ENCODE data around the gene REPIN1. TPM values are rescaled to one million over a fixed set of nuclear protein-coding genes. Genes with fewer than 3 reads are reported as not detected.
A peak's percentile ranks its signal among the peaks of the same experiment; 100 is the strongest.

The REPIN1 gene
- total and polyA plus RNA-seq, 9 of the 15 experiments (the other 6 are each of a cell fraction or from before 2014, with no cell fraction given) = 8.1 to 283 (median 94.3) TPM

DNA sequence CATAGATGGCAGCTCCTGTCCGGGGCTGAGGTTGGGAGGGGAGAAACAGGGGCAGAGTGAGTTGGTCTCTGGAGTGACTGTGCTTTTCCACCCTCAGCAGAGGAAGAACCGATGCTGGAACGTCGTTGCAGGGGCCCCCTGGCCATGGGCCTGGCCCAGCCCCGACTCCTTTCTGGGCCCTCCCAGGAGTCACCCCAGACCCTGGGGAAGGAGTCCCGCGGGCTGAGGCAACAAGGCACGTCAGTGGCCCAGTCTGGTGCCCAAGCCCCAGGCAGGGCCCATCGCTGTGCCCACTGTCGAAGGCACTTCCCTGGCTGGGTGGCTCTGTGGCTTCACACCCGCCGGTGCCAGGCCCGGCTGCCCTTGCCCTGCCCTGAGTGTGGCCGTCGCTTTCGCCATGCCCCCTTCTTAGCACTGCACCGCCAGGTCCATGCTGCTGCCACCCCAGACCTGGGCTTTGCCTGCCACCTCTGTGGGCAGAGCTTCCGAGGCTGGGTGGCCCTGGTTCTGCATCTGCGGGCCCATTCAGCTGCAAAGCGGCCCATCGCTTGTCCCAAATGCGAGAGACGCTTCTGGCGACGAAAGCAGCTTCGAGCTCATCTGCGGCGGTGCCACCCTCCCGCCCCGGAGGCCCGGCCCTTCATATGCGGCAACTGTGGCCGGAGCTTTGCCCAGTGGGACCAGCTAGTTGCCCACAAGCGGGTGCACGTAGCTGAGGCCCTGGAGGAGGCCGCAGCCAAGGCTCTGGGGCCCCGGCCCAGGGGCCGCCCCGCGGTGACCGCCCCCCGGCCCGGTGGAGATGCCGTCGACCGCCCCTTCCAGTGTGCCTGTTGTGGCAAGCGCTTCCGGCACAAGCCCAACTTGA lies 2.7 kb downstream of the REPIN1 start:
- intact Hi-C loops (cut with micrococcal nuclease) = no loop called here
- CTCF ChIA-PET (ENCODE audit: low intra/inter-chr PET ratio) = no interaction called here
- H3K79me2 ChIP-seq (ENCODE audit: control insufficient read depth, insufficient read depth, low read length) = peaks cover 66% of the 10 kb centered on the region
- no peak for TF ChIP-seq ZNF695 (CRISPR knock-in tag; IDR thresholded peaks at IDR 0.05)
- TF ChIP-seq ZFX (CRISPR knock-in tag; IDR thresholded peaks at IDR 0.05) = 0 out of 2 replicates have a peak, but pooled peaks have one; percentile 13
- TF ChIP-seq FOXA3 (CRISPR knock-in tag; conservative IDR thresholded peaks at IDR 0.05 in 1 of 2, IDR thresholded peaks at IDR 0.05 in 1 of 2) = 0 out of 4 replicates have a peak, but pooled peaks of 1 of the 2 experiments have one; percentile 71
- TF ChIP-seq SMARCA5 (IDR thresholded peaks at IDR 0.05) = no peak
- TF ChIP-seq TARDBP (IDR thresholded peaks at IDR 0.05) = no peak
- TF ChIP-seq PRPF4 (IDR thresholded peaks at IDR 0.05; ENCODE audit: insufficient read depth, low read depth, low read length, poor library complexity, severe bottlenecking) = peak; percentile 14
- no peak for TF ChIP-seq RAD51 (IDR thresholded peaks at IDR 0.05; ENCODE audit: borderline replicate concordance, low read depth)
- TF ChIP-seq PML (IDR thresholded peaks at IDR 0.05; ENCODE audit: low read length) = no peak
- TF ChIP-seq, protein P1, sequence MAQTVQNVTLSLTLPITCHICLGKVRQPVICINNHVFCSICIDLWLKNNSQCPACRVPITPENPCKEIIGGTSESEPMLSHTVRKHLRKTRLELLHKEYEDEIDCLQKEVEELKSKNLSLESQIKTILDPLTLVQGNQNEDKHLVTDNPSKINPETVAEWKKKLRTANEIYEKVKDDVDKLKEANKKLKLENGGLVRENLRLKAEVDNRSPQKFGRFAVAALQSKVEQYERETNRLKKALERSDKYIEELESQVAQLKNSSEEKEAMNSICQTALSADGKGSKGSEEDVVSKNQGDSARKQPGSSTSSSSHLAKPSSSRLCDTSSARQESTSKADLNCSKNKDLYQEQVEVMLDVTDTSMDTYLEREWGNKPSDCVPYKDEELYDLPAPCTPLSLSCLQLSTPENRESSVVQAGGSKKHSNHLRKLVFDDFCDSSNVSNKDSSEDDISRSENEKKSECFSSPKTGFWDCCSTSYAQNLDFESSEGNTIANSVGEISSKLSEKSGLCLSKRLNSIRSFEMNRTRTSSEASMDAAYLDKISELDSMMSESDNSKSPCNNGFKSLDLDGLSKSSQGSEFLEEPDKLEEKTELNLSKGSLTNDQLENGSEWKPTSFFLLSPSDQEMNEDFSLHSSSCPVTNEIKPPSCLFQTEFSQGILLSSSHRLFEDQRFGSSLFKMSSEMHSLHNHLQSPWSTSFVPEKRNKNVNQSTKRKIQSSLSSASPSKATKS (CRISPR knock-in tag; IDR thresholded peaks at IDR 0.05) = no peak
- no peak for TF ChIP-seq MCM3 (IDR thresholded peaks at IDR 0.05)
- TF ChIP-seq, protein P2, sequence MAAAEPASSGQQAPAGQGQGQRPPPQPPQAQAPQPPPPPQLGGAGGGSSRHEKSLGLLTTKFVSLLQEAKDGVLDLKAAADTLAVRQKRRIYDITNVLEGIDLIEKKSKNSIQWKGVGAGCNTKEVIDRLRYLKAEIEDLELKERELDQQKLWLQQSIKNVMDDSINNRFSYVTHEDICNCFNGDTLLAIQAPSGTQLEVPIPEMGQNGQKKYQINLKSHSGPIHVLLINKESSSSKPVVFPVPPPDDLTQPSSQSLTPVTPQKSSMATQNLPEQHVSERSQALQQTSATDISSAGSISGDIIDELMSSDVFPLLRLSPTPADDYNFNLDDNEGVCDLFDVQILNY (CRISPR knock-in tag; IDR thresholded peaks at IDR 0.05) = no peak
- no peak for TF ChIP-seq KAT7 (CRISPR knock-in tag; IDR thresholded peaks at IDR 0.05; ENCODE audit: borderline replicate concordance)
- TF ChIP-seq SMARCB1 (IDR thresholded peaks at IDR 0.05; ENCODE audit: insufficient read length, low read depth) = no peak
- no peak for TF ChIP-seq LEF1 (IDR thresholded peaks at IDR 0.05)
- no peak for TF ChIP-seq CCAR2 (IDR thresholded peaks at IDR 0.05; ENCODE audit: low read depth, low read length)
- no peak for TF ChIP-seq ZNF354B (CRISPR knock-in tag; IDR thresholded peaks at IDR 0.05)
- no peak for TF ChIP-seq ARID1B (IDR thresholded peaks at IDR 0.05)
- TF ChIP-seq ARHGAP35 (IDR thresholded peaks at IDR 0.05; ENCODE audit: partially characterized antibody) = no peak
- TF ChIP-seq RBM14 (IDR thresholded peaks at IDR 0.05; ENCODE audit: borderline replicate concordance, insufficient read depth, low read depth, low read length) = no peak
- TF ChIP-seq, protein P3, sequence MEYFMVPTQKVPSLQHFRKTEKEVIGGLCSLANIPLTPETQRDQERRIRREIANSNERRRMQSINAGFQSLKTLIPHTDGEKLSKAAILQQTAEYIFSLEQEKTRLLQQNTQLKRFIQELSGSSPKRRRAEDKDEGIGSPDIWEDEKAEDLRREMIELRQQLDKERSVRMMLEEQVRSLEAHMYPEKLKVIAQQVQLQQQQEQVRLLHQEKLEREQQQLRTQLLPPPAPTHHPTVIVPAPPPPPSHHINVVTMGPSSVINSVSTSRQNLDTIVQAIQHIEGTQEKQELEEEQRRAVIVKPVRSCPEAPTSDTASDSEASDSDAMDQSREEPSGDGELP (CRISPR knock-in tag; IDR thresholded peaks at IDR 0.05; ENCODE audit: borderline replicate concordance) = no peak

More for the DNA sequence above, 2.7 kb downstream of the REPIN1 start:
- FAIRE-seq (no peak), ATAC-seq (no peak), DNase-seq (ENCODE audit: extremely low read depth in 1 of 4, low spot score in 3 of 4) (peak in 1 of 4 experiments; percentile 15)
- Histone ChIP-seq H3K27me3 (ENCODE audit: control insufficient read depth in 2 of 2, insufficient read depth in 2 of 2, low read length in 2 of 2) (no peaks in the 10 kb centered on the region), H3K36me3 (ENCODE audit: control insufficient read depth, insufficient read depth, low read length) (peaks cover 66% of the 10 kb centered on the region), H4K20me1 (replicated peaks; ENCODE audit: control insufficient read depth, insufficient read depth, low read length) (no peaks in the 10 kb centered on the region; the same call in 1 of the 2 replicates), H3K4me2 (ENCODE audit: insufficient read depth, low read length) (0 out of 2 replicates have a peak overlapping the region, but pooled peaks have one; percentile 100), H3K9ac (ENCODE audit: insufficient read depth in 1 of 2, low read depth in 2 of 2, low read length in 2 of 2) (peak overlapping the region; percentile 15 to 50; a peak in 1 of 4 replicates), H3K4me3 (no peak overlapping the region), H3K27ac (ENCODE audit: extremely low read depth, low read depth, low read length) (no peak overlapping the region), H3K9me3 (replicated peaks; ENCODE audit: control insufficient read depth, insufficient read depth, low read depth, low read length) (no peaks in the 10 kb centered on the region), H3K4me1 (replicated peaks in 1 of 2; ENCODE audit: control insufficient read depth in 2 of 2, insufficient read depth in 2 of 2, low read length in 2 of 2) (peaks cover 53 to 64% of the 10 kb centered on the region in 2 experiments), H2AFZ (ENCODE audit: low read depth, low read length) (no peak overlapping the region), H3K9me1 (ENCODE audit: control insufficient read depth, insufficient read depth, low read length) (no peaks in the 10 kb centered on the region)
- no TSS peak for BruUV-seq (replicated peaks)
- in situ Hi-C loops (cut with MboI) = no loop called here
- POLR2A ChIA-PET = interaction anchor here (0.5 to 3.5 kb wide), 7 partner anchors 9 to 137 kb away, joined by 3 to 20 read pairs (median 3); no protein-coding TSS in a partner anchor
- 96% methylated on average over 39 of the region's 48 CpGs for WGBS (ENCODE audit: insufficient coverage, low coverage, missing lambda C conversion rate)

Measured in K562 (cell line).